OCI-LY3 (cell line): ENCODE data around the gene TBL3.

Source experiments
- EZH2phosphoT487 ChIP-seq: fragments of 200-600 bp; shearing (Covaris generic); IDR thresholded peaks from 2 replicates; pipeline ENCODE4 v1.6.1; 2018; ENCODE audit warnings: antibody characterized with exemption, mixed run types, low read depth
- TF ChIP-seq, protein P1 (sequence below): fragments of 200-600, 300-600 bp; sonication (generic); IDR thresholded peaks from 2 replicates; pipeline ENCODE4 v1.5.1; 2014; ENCODE audit warnings: antibody characterized with exemption, low read length, low read depth

DNA sequence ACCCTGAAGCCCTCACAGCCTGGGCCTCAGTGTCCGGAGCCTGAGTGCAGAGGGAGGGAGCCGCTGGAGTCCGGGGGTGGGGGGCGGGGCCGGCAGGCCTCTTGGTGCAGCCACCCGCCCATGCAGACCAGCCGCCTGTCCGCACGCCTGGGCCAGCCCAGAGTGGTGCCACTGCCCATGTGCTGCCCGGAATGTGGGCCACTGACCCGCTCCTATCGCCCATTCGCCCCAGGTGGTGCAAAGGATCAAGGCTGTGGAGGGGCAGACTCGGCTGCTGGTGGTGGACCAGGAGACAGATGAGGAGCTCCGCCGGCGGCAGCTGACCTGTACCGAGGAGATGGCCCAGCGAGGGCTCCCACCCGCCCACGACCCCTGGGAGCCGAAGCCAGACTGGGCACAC lies 57.5 kb downstream of the TBL3 start:
- TF ChIP-seq, protein P1, sequence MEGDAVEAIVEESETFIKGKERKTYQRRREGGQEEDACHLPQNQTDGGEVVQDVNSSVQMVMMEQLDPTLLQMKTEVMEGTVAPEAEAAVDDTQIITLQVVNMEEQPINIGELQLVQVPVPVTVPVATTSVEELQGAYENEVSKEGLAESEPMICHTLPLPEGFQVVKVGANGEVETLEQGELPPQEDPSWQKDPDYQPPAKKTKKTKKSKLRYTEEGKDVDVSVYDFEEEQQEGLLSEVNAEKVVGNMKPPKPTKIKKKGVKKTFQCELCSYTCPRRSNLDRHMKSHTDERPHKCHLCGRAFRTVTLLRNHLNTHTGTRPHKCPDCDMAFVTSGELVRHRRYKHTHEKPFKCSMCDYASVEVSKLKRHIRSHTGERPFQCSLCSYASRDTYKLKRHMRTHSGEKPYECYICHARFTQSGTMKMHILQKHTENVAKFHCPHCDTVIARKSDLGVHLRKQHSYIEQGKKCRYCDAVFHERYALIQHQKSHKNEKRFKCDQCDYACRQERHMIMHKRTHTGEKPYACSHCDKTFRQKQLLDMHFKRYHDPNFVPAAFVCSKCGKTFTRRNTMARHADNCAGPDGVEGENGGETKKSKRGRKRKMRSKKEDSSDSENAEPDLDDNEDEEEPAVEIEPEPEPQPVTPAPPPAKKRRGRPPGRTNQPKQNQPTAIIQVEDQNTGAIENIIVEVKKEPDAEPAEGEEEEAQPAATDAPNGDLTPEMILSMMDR, result no peak
- no peak for TF ChIP-seq EZH2phosphoT487
